Measurements from ENCODE around the gene PTPN12. TPM values are rescaled to one million over a fixed set of nuclear protein-coding genes. Genes with fewer than 3 reads are reported as not detected.

PTPN12 gene
- total and polyA plus RNA-seq, 2 of the 4 experiments (the other 2 are of a cell fraction) = 24.7 to 31.0 TPM

- Histone ChIP-seq H3K9me3 (ENCODE audit: control insufficient read depth, insufficient read depth, low read length) (no peaks in the 10 kb centered on the region), H4K20me1 (ENCODE audit: insufficient read depth, low read length) (peaks cover 83% of the 10 kb centered on the region), H3K4ac (ENCODE audit: low read depth, low read length) (no peak overlapping the region), H3K9me1 (ENCODE audit: insufficient read depth, low read length) (peaks cover 12% of the 10 kb centered on the region), H3K27me3 (ENCODE audit: control insufficient read depth, insufficient read depth, low read length) (no peaks in the 10 kb centered on the region), H3K56ac (ENCODE audit: extremely low read depth, insufficient read depth, low read length) (no peak overlapping the region), H3K18ac (ENCODE audit: low read depth, low read length) (no peak overlapping the region), H2AFZ (replicated peaks; ENCODE audit: low read length, poor library complexity) (no peak overlapping the region), H3K4me2 (ENCODE audit: low read depth, low read length) (no peak overlapping the region), H3K23ac (ENCODE audit: low read depth, low read length) (no peak overlapping the region), H4K91ac (ENCODE audit: insufficient read depth, low read depth, low read length) (no peak overlapping the region), H2BK15ac (ENCODE audit: low read depth, low read length) (no peak overlapping the region), H3K14ac (replicated peaks; ENCODE audit: low read depth, low read length) (no peak overlapping the region), H2BK5ac (ENCODE audit: low read depth, low read length, poor library complexity, severe bottlenecking) (no peak overlapping the region), H2AK5ac (ENCODE audit: low read depth, low read length) (no peak overlapping the region), H4K8ac (ENCODE audit: low read depth in 2 of 2, low read length in 2 of 2) (no peak overlapping the region), H2BK20ac (ENCODE audit: low read depth, low read length) (no peak overlapping the region), H3K27ac (ENCODE audit: insufficient read depth, low read length) (no peak overlapping the region), H2AK9ac (replicated peaks; ENCODE audit: low read depth, low read length, poor library complexity) (no peak overlapping the region), H3K4me3 (ENCODE audit: insufficient read depth, low read depth, low read length) (no peak overlapping the region), H3K9ac (ENCODE audit: low read depth, low read length) (no peak overlapping the region), H3K4me1 (ENCODE audit: control insufficient read depth, insufficient read depth, low read length) (peaks cover 5% of the 10 kb centered on the region), H3K79me1 (ENCODE audit: low read depth in 1 of 2, low read length in 2 of 2) (peaks cover 10 to 47% of the 10 kb centered on the region in 2 experiments; a peak in 3 of 4 replicates), H2BK120ac (ENCODE audit: low read depth, low read length) (no peak overlapping the region), H4K5ac (ENCODE audit: low read depth, low read length) (no peak overlapping the region), H3K36me3 (ENCODE audit: control insufficient read depth, insufficient read depth, low read length) (peaks cover 9% of the 10 kb centered on the region)
- ATAC-seq (ENCODE audit: low read depth) (no peak), DNase-seq (no peak)
- CTCF ChIA-PET = no interaction called here
- POLR2A ChIA-PET (ENCODE audit: unreplicated experiment) = no interaction called here
- intact Hi-C loops (cut with micrococcal nuclease) = no loop called here
- TF ChIP-seq CEBPB (IDR thresholded peaks at IDR 0.05; ENCODE audit: low read depth, low read length) = no peak
- no peak for TF ChIP-seq USF2 (IDR thresholded peaks at IDR 0.05; ENCODE audit: low read depth, low read length)
- no peak for TF ChIP-seq MXI1 (IDR thresholded peaks at IDR 0.05; ENCODE audit: borderline replicate concordance, low read depth, low read length)
- TF ChIP-seq MAZ (IDR thresholded peaks at IDR 0.05; ENCODE audit: borderline replicate concordance, low read depth, low read length) = no peak
- no peak for TF ChIP-seq RFX5 (IDR thresholded peaks at IDR 0.05; ENCODE audit: low read depth, low read length)
- TF ChIP-seq NFE2L2 (IDR thresholded peaks at IDR 0.05; ENCODE audit: low read depth, low read length) = no peak
- TF ChIP-seq SMC3 (IDR thresholded peaks at IDR 0.05; ENCODE audit: low read depth, low read length) = no peak
- TF ChIP-seq CHD1 (IDR thresholded peaks at IDR 0.05; ENCODE audit: low read depth, low read length) = no peak
- no peak for TF ChIP-seq BHLHE40 (IDR thresholded peaks at IDR 0.05; ENCODE audit: low read depth, low read length)
- dilution Hi-C loops (cut with HindIII; ENCODE audit: low sequenced_read_pairs, unreplicated experiment) = no loop called here
- in situ Hi-C loops (cut with MboI; ENCODE audit: low sequenced_read_pairs) = no loop called here
- no TSS peak for BruUV-seq (replicated peaks)
- WGBS, 2 experiments (ENCODE audit: extremely low coverage in 2 of 2, insufficient read length in 1 of 2) = no CpG with 5 or more reads among the region's 3 CpGs
Observed at GRCh38 chr7:77561352-77561751, 24.3 kb downstream of the PTPN12 start.

Data from IMR-90 (cell line).